Neural progenitor cell (in vitro differentiated cells): ENCODE data around the gene SNAP25. TPM values are rescaled to one million over a fixed set of nuclear protein-coding genes. Genes with fewer than 3 reads are reported as not detected.
A peak's percentile ranks its signal among the peaks of the same experiment; 100 is the strongest.

Source experiments
- DNase-seq: peaks from one replicate; pipeline ENCODE4 v3.0.0-alpha.2; 2016; ENCODE audit warnings: low spot score
- H2AFZ ChIP-seq: fragments of 200-600 bp; sonication (generic); replicated peaks from 2 replicates; pipeline ENCODE4 v1.6.1; 2016; ENCODE audit warnings: antibody characterized with exemption
- H3F3A ChIP-seq: fragments of 200-600 bp; sonication (generic); 2 replicates; pipeline ENCODE4 v1.6.1; 2016; ENCODE audit warnings: antibody characterized with exemption, low read depth
- H3K27ac ChIP-seq: fragments of 200-600 bp; sonication (generic); 2 replicates; pipeline ENCODE4 v1.5.1; 2016; ENCODE audit warnings: mild to moderate bottlenecking
- H3K27me3 ChIP-seq: fragments of 200-600 bp; sonication (generic); 2 replicates; pipeline ENCODE4 v1.6.1; 2016; ENCODE audit warnings: mild to moderate bottlenecking, moderate library complexity
- H3K36me3 ChIP-seq: fragments of 200-600 bp; sonication (generic); 2 replicates; pipeline ENCODE4 v1.5.1; 2016
- H3K4me1 ChIP-seq: fragments of 200-600 bp; sonication (generic); 2 replicates; pipeline ENCODE4 v1.6.1; 2016; ENCODE audit warnings: mixed run types
- H3K4me2 ChIP-seq: fragments of 200-600 bp; sonication (generic); 2 replicates; pipeline ENCODE4 v1.6.1; 2016
- H3K4me3 ChIP-seq: fragments of 200-600 bp; sonication (generic); 2 replicates; pipeline ENCODE4 v1.5.1; 2016
- H3K79me2 ChIP-seq: fragments of 200-600 bp; sonication (generic); 2 replicates; pipeline ENCODE4 v1.6.1; 2016; ENCODE audit warnings: low read depth
- H3K9ac ChIP-seq: fragments of 200-600 bp; sonication (generic); 2 replicates; pipeline ENCODE4 v1.6.1; 2016
- H3K9me3 ChIP-seq: fragments of 200-600 bp; sonication (generic); 2 replicates; pipeline ENCODE4 v1.5.1; 2016; ENCODE audit warnings: low read depth
- H4K20me1 ChIP-seq: fragments of 200-600 bp; sonication (generic); 2 replicates; pipeline ENCODE4 v1.6.1; 2016; ENCODE audit warnings: low read depth
- H3K27ac Mint-ChIP-seq: 3 replicates; pipeline ENCODE4 v1.8.0; 2021; ENCODE audit warnings: mixed read lengths
- H3K27me3 Mint-ChIP-seq: 2 replicates; pipeline ENCODE4 v1.8.0; 2022; ENCODE audit warnings: low read depth, mild to moderate bottlenecking, inconsistent platforms, moderate library complexity, mixed read lengths; ENCODE audit not compliant: insufficient read depth
- H3K36me3 Mint-ChIP-seq: 3 replicates; pipeline ENCODE4 v1.8.0; 2021; ENCODE audit warnings: mixed read lengths
- H3K4me1 Mint-ChIP-seq: 3 replicates; pipeline ENCODE4 v1.8.0; 2021; ENCODE audit warnings: mixed read lengths
- H3K4me3 Mint-ChIP-seq: 3 replicates; pipeline ENCODE4 v1.8.0; 2021; ENCODE audit warnings: mild to moderate bottlenecking, moderate library complexity, mixed read lengths
- H3K9me3 Mint-ChIP-seq: 3 replicates; pipeline ENCODE4 v1.8.0; 2020; ENCODE audit warnings: mixed read lengths
- CTCF ChIP-seq: fragments of 200-600 bp; sonication (generic); IDR thresholded peaks from 2 replicates; pipeline ENCODE4 v1.5.1; 2017; ENCODE audit warnings: antibody characterized with exemption, mild to moderate bottlenecking
- EZH2 ChIP-seq: fragments of 200-600 bp; sonication (generic); IDR thresholded peaks from 2 replicates; pipeline ENCODE4 v1.6.1; 2017; ENCODE audit warnings: antibody characterized with exemption, mild to moderate bottlenecking, moderate library complexity
- EZH2phosphoT487 ChIP-seq: fragments of 200-600 bp; sonication (generic); IDR thresholded peaks from 2 replicates; pipeline ENCODE4 v1.6.1; 2017; ENCODE audit warnings: antibody characterized with exemption
- total RNA-seq: library from RNA; depleted of rRNA; stranded (reverse); fragments of >200 nt; gene quantifications from 2 replicates; pipeline ENCODE4 v1.2.3, GENCODE V29; 2015; ENCODE audit warnings: low replicate concordance

The SNAP25 gene
- total RNA-seq, 1 donor from 2014 or later: not detected

- Histone ChIP-seq H3K4me2 (no peak overlapping the region), H3K27ac (no peak overlapping the region), H3K27me3 (no peaks in the 10 kb centered on the region), H2AFZ (no peak overlapping the region), H3K9ac (no peak overlapping the region), H3K79me2 (no peaks in the 10 kb centered on the region), H3F3A (no peaks in the 10 kb centered on the region), H3K36me3 (no peaks in the 10 kb centered on the region), H3K9me3 (no peaks in the 10 kb centered on the region), H4K20me1 (no peaks in the 10 kb centered on the region), H3K4me3 (no peak overlapping the region), H3K4me1 (no peaks in the 10 kb centered on the region)
- H3K4me1 Mint-ChIP-seq: peaks cover 5% of the 10 kb centered on the region
- TF ChIP-seq EZH2: no peak
- no peak for TF ChIP-seq CTCF
- no peak for TF ChIP-seq EZH2phosphoT487
- H3K27me3 Mint-ChIP-seq: peaks cover 3% of the 10 kb centered on the region
- no peak overlapping the region for H3K4me3 Mint-ChIP-seq
- no peaks in the 10 kb centered on the region for H3K9me3 Mint-ChIP-seq
- DNase-seq: no peak
- no peak overlapping the region for H3K27ac Mint-ChIP-seq
- no peaks in the 10 kb centered on the region for H3K36me3 Mint-ChIP-seq
These were observed 64.4 kb downstream of the SNAP25 start for GRCh38 chr20:10282979-10283456.

DNA sequence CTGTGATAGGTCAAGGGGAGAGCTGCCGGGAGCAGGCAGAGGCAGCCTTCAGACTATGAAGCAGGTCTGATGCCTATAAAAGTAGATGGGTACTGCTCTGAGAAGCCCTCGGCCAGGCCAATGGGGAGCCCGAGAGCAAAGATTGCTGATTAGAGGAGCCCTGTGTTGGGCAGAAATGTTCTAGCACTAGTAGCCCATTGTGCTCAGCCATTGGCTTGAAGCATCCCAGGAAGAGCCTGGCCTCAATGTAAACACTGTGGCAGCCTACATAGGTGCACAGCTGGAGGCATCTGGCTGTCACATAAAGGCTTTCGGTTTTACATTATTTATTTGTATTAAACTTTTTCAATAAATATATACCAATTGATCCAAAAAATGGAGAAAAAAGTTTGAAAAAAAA, 67.7 kb downstream of the SNAP25 start:
- H3K4me3 ChIP-seq: no peak overlapping the region
- H3K9me3 ChIP-seq: no peaks in the 10 kb centered on the region
- peak overlapping the region; percentile 54 for H2AFZ ChIP-seq
- H3K4me1 Mint-ChIP-seq: no peaks in the 10 kb centered on the region
- no peak overlapping the region for H3K27ac Mint-ChIP-seq
- no peaks in the 10 kb centered on the region for H3K27me3 Mint-ChIP-seq
- no peaks in the 10 kb centered on the region for H3F3A ChIP-seq
- no peak overlapping the region for H3K27ac ChIP-seq
- H3K36me3 ChIP-seq: no peaks in the 10 kb centered on the region
- no peaks in the 10 kb centered on the region for H3K4me1 ChIP-seq
- no peaks in the 10 kb centered on the region for H3K36me3 Mint-ChIP-seq
- H3K27me3 ChIP-seq: no peaks in the 10 kb centered on the region
- H4K20me1 ChIP-seq: no peaks in the 10 kb centered on the region
- DNase-seq: no peak
- no peak overlapping the region for H3K9ac ChIP-seq
- H3K79me2 ChIP-seq: no peaks in the 10 kb centered on the region
- no peak overlapping the region for H3K4me3 Mint-ChIP-seq
- no peaks in the 10 kb centered on the region for H3K9me3 Mint-ChIP-seq
- H3K4me2 ChIP-seq: no peak overlapping the region
- TF ChIP-seq EZH2phosphoT487 (no peak), CTCF (no peak), EZH2 (no peak)

DNA sequence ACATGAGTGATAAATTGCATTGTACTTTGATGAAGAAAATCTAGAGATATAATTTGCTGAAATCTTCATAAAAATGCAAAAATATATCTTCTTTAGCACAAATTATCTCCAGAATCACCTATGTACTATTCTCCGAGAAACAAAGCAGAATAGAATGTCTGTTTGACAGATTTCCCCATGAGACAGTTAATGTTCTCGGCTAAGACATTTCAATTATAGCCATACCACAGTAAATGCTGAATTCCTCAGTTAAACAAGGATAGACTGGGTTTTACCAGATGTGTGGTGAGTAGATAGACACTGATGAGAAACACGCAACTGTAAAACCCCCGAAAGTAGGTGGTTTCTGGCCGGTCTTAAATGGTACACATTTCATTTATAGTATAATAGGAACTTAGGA, 69.8 kb downstream of the SNAP25 start:
- no peak overlapping the region for H3K27ac ChIP-seq
- H2AFZ ChIP-seq: no peak overlapping the region
- no peak overlapping the region for H3K4me3 ChIP-seq
- Mint-ChIP-seq H3K4me3 (no peak overlapping the region), H3K4me1 (no peaks in the 10 kb centered on the region), H3K27ac (no peak overlapping the region), H3K27me3 (no peaks in the 10 kb centered on the region), H3K36me3 (no peaks in the 10 kb centered on the region), H3K9me3 (no peaks in the 10 kb centered on the region)
- H3K4me2 ChIP-seq: no peak overlapping the region
- H4K20me1 ChIP-seq: no peaks in the 10 kb centered on the region
- H3K79me2 ChIP-seq: no peaks in the 10 kb centered on the region
- H3K9me3 ChIP-seq: no peaks in the 10 kb centered on the region
- no peaks in the 10 kb centered on the region for H3K36me3 ChIP-seq
- H3K9ac ChIP-seq: no peak overlapping the region
- DNase-seq: no peak
- no peaks in the 10 kb centered on the region for H3K4me1 ChIP-seq
- TF ChIP-seq CTCF (no peak), EZH2phosphoT487 (no peak), EZH2 (no peak)
- no peaks in the 10 kb centered on the region for H3F3A ChIP-seq
- H3K27me3 ChIP-seq: no peaks in the 10 kb centered on the region
